Astrocyte (in vitro differentiated cells and primary cell): ENCODE data around the gene FNDC3B. TPM values are rescaled to one million over a fixed set of nuclear protein-coding genes. Genes with fewer than 3 reads are reported as not detected.

ENCODE experiments used
- DNase-seq: peaks from one replicate; pipeline ENCODE4 v3.0.0-alpha.2; 2010; ENCODE audit warnings: low read depth
- FAIRE-seq: peaks from 2 replicates; lab custom pipeline; 2011; peaks lifted over from hg19 to GRCh38; lab: Jason Lieb, UNC
- H2AFZ ChIP-seq: 2 replicates; pipeline ENCODE4 v1.6.0; 2012; ENCODE audit warnings: low read depth, low read length, inconsistent platforms
- H3K27ac ChIP-seq: 2 replicates; pipeline ENCODE4 v1.5.1; 2011; ENCODE audit warnings: low read depth, low read length, inconsistent platforms
- H3K27me3 ChIP-seq: 2 replicates; pipeline ENCODE4 v1.6.0; 2011; ENCODE audit warnings: low read length, inconsistent platforms; ENCODE audit not compliant: insufficient read depth
- H3K36me3 ChIP-seq: 2 replicates; pipeline ENCODE4 v1.5.1; 2011; ENCODE audit warnings: low read length, inconsistent platforms; ENCODE audit not compliant: insufficient read depth
- H3K4me1 ChIP-seq: 2 replicates; pipeline ENCODE4 v1.5.1; 2011; ENCODE audit warnings: low read length, inconsistent platforms; ENCODE audit not compliant: insufficient read depth
- H3K4me2 ChIP-seq: 2 replicates; pipeline ENCODE4 v1.6.0; 2012; ENCODE audit warnings: low read length, inconsistent platforms
- H3K4me3 ChIP-seq: 2 replicates; pipeline ENCODE4 v1.5.1; 2011; ENCODE audit warnings: low read depth, mild to moderate bottlenecking, low read length, inconsistent platforms; ENCODE audit not compliant: insufficient read depth
- H3K79me2 ChIP-seq: 2 replicates; pipeline ENCODE4 v1.6.0; 2012; ENCODE audit warnings: mild to moderate bottlenecking, low read length, inconsistent platforms; ENCODE audit not compliant: insufficient read depth
- H3K9ac ChIP-seq: 2 replicates; pipeline ENCODE4 v1.6.0; 2012; ENCODE audit warnings: mild to moderate bottlenecking, low read length, inconsistent platforms
- H3K9me3 ChIP-seq: 2 replicates; pipeline ENCODE4 v1.5.1; 2012; ENCODE audit warnings: low read depth, mild to moderate bottlenecking, low read length, inconsistent platforms; ENCODE audit not compliant: insufficient read depth
- H4K20me1 ChIP-seq: 2 replicates; pipeline ENCODE4 v1.6.0; 2012; ENCODE audit warnings: low read length, inconsistent platforms; ENCODE audit not compliant: insufficient read depth
- H3K27ac Mint-ChIP-seq: one replicate; pipeline ENCODE4 v1.8.0; 2021; ENCODE audit warnings: mild to moderate bottlenecking, mixed read lengths; ENCODE audit not compliant: unreplicated experiment
- H3K27me3 Mint-ChIP-seq: one replicate; pipeline ENCODE4 v1.8.0; 2021; ENCODE audit warnings: low read depth, mixed read lengths; ENCODE audit not compliant: unreplicated experiment
- H3K36me3 Mint-ChIP-seq: one replicate; pipeline ENCODE4 v1.8.0; 2021; ENCODE audit warnings: low read depth, mixed read lengths; ENCODE audit not compliant: unreplicated experiment
- H3K4me1 Mint-ChIP-seq: one replicate; pipeline ENCODE4 v1.8.0; 2021; ENCODE audit warnings: low read depth, mixed read lengths; ENCODE audit not compliant: unreplicated experiment
- H3K4me3 Mint-ChIP-seq: one replicate; pipeline ENCODE4 v1.8.0; 2021; ENCODE audit warnings: mild to moderate bottlenecking, moderate library complexity, mixed read lengths; ENCODE audit not compliant: unreplicated experiment
- H3K9me3 Mint-ChIP-seq: one replicate; pipeline ENCODE4 v1.8.0; 2021; ENCODE audit warnings: mild to moderate bottlenecking, mixed read lengths; ENCODE audit not compliant: unreplicated experiment
- EZH2 ChIP-seq: IDR thresholded peaks from 2 replicates; pipeline ENCODE4 v1.6.1; 2012; ENCODE audit warnings: mild to moderate bottlenecking, low read length, inconsistent platforms; ENCODE audit not compliant: insufficient read depth
- total RNA-seq: library from RNA; stranded (reverse); gene quantifications from 2 replicates; pipeline ENCODE4 v1.2.1, GENCODE V29; 2021
- TF ChIP-seq, protein P1 (sequence below): IDR thresholded peaks from 2 replicates; pipeline ENCODE4 v1.5.1; 2011; ENCODE audit warnings: low read depth, mild to moderate bottlenecking, inconsistent platforms, low read length, moderate library complexity; ENCODE audit not compliant: insufficient read depth

Gene FNDC3B
- total RNA-seq, 1 donor from 2014 or later: 327 TPM

DNA sequence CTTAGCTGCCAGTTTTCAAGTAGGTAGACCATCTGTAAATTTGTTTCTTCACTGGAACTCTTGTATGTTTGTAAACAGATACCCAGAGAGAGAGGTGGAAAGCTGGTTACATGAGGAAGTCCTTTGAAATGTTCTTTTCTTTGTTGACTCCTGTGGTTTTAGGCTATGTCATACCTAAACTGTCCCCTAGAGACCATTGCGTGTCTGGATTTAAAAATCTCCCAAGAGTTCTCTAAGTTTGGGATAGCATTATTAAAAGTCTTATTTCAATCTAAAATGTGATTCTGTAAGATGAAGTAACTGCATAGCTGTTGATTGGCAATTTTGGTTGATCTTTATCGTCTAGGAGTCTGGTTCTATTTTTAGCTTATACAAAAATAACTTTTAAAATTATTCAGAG, 281.7 kb downstream of the FNDC3B start:
- H3K4me1 Mint-ChIP-seq: peaks cover 86% of the 10 kb centered on the region
- H3K27ac Mint-ChIP-seq: peak overlapping the region; percentile 85
- Histone ChIP-seq H3K27me3 (no peaks in the 10 kb centered on the region), H3K9me3 (no peaks in the 10 kb centered on the region), H3K36me3 (peaks cover 41% of the 10 kb centered on the region), H3K4me2 (no peak overlapping the region), H3K4me1 (peaks cover 46% of the 10 kb centered on the region), H2AFZ (no peak overlapping the region), H3K9ac (no peak overlapping the region), H3K27ac (peak overlapping the region; percentile 11), H3K4me3 (no peak overlapping the region), H3K79me2 (peaks cover 28% of the 10 kb centered on the region), H4K20me1 (peaks cover 27% of the 10 kb centered on the region)
- no peaks in the 10 kb centered on the region for H3K27me3 Mint-ChIP-seq
- no peak for TF ChIP-seq EZH2
- TF ChIP-seq, protein P1, sequence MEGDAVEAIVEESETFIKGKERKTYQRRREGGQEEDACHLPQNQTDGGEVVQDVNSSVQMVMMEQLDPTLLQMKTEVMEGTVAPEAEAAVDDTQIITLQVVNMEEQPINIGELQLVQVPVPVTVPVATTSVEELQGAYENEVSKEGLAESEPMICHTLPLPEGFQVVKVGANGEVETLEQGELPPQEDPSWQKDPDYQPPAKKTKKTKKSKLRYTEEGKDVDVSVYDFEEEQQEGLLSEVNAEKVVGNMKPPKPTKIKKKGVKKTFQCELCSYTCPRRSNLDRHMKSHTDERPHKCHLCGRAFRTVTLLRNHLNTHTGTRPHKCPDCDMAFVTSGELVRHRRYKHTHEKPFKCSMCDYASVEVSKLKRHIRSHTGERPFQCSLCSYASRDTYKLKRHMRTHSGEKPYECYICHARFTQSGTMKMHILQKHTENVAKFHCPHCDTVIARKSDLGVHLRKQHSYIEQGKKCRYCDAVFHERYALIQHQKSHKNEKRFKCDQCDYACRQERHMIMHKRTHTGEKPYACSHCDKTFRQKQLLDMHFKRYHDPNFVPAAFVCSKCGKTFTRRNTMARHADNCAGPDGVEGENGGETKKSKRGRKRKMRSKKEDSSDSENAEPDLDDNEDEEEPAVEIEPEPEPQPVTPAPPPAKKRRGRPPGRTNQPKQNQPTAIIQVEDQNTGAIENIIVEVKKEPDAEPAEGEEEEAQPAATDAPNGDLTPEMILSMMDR: peak; percentile 4
- H3K4me3 Mint-ChIP-seq: peak overlapping the region; percentile 18
- H3K9me3 Mint-ChIP-seq: no peaks in the 10 kb centered on the region
- no peak for FAIRE-seq
- peak; percentile 28 for DNase-seq
- H3K36me3 Mint-ChIP-seq: peaks cover 37% of the 10 kb centered on the region

DNA sequence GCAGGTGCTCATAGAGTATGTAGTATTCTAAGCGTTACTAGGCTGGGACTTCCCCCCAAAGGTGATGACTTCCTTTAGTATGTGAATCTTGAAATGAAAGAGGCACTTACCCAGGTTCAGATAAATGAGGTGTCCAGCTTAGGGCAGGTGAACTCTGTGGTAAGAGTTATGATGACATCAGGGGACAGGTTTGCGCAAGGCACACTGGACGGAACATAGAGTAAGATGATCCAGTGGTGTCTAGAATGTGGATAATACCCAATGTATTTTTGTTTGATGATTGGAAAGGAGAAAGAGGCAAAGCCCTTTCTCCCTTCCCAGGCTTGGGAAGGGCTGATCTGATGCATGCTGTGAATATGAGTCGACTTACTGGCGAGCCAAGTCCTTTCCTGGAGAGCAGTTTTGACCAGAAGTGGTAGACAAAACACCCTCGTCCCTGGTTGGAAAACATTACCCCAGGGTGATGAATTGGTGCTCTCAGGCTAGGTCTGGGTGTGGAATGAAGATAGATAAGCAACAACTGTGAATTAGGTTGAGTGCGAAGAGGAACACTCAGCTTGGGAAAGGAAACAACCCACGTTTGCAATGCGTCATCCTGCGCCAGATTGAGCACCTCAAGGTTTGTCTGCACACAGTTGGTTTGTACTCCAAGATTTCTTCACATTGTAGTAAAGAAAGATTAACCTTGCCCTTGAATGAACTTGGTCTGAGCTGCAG, 284.7 kb downstream of the FNDC3B start:
- Histone ChIP-seq H4K20me1 (peaks cover 37% of the 10 kb centered on the region), H3K27me3 (no peaks in the 10 kb centered on the region), H3K79me2 (peaks cover 31% of the 10 kb centered on the region), H3K4me1 (peaks cover 34% of the 10 kb centered on the region), H3K4me2 (peak overlapping the region; percentile 24), H3K9me3 (no peaks in the 10 kb centered on the region), H3K27ac (peak overlapping the region; percentile 76), H2AFZ (no peak overlapping the region), H3K4me3 (no peak overlapping the region), H3K9ac (peak overlapping the region; percentile 65), H3K36me3 (peaks cover 42% of the 10 kb centered on the region)
- TF ChIP-seq, protein P1: no peak
- TF ChIP-seq EZH2: no peak
- FAIRE-seq (no peak), DNase-seq (peak; percentile 99)
- Mint-ChIP-seq H3K4me1 (peaks cover 62% of the 10 kb centered on the region), H3K27me3 (no peaks in the 10 kb centered on the region), H3K36me3 (peaks cover 45% of the 10 kb centered on the region), H3K4me3 (peak overlapping the region; percentile 9), H3K9me3 (no peaks in the 10 kb centered on the region), H3K27ac (peak overlapping the region; percentile 78)
